ENCODE data around the gene HHIPL1.

Gene HHIPL1

DNA sequence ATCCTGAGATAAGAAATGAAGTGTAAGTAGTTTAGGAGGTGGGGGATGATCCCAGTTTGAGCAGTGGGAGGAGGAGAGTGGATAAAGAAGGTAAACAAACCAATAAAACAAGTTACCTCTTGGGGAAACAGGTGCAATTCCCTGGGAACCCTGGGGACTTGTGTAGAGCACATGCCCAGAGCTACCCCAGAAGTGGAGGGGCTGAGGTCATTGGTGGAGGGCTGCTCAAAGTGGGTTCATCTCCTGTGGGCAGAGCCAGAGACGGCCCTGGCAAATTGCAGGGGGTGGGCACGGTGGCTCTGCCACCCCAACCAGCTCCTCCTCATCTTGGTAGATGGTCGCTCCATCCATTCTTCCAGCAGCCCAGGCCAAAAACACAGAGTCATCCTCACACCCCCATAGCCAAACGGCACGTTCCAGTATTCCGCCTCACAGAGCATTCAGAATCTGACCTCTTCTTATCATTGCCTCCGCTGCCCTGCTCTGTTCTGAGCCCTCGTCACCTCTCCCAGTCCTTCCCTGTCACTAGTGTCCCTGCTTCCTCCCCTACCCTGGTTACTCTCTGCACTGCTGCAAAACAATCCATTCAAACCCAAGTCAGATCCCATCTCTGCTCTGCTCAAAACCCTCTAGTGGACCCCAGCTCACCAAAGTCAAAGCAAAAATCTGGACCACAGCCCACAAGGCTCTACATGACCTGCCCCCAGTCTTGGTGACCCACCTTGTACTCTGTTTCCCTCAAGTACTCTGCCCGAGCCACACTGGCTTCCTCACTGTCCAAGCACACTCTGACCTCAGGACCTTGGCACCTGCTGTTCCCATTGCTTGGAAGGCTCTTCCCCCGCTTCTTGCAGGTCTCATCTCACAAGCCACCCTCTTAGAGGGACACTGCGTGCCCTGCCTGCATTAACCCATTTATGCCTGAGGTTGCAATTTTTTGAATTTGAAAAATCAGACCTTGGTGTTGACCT lies 44.6 kb downstream of the HHIPL1 start:
- no peak for DNase-seq (ENCODE audit: low read depth)

DNA sequence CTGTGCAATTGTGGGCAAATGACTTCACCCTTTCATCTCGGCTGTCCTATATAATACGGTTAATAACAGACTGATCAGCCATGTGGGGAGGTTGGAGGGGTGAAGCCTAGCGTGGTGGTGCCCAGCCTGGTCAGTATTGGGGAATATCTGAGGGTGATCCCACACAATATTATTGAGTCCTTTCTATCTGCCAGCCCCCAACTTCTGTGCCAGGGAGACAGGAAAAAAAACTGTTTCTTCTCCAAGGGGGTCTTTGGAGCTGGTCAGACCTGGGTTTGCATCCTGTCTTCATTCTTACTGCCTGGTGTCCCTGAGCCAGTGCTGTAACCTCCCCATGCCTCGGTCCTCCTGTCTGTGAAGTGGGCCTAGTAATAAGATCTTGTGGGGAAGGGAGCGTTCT lies 45.7 kb downstream of the HHIPL1 start:
- DNase-seq (ENCODE audit: low read depth), result no peak

DNA sequence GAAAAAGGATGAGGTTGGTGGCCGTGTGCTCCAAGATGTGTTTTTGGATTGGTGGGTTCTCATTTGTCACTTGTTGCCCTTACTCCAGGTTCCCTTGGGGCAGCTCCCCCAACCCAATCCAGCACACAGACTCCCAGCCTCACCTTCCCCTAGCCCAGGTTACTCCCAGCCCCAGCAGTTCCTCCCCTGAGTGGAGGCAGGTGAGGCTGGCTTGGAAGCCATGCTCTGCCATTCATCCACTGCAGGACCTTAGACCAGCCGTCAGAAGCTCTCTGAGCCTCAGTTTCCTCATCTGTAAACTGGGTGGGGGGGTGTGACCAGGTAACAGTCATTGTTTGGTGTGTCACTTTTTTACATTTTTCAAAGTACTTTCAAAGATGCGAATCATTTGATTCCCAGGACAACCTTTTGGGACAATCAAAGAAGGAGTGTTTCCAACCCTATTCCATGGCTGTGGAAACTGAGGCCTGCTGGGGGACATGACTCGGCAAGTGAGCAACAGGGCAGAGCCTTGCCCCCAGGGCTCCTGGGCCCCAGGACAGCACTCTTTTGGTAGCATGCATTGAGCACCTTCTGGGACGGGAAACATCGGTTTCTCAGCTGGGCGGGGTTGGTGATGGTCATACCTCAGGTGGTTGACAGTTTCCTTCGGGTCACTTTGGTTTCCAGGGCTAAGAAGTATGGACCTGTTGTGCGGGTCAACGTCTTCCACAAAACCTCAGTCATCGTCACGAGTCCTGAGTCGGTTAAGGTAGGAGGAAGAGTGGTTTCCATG lies 46.4 kb downstream of the HHIPL1 start:
- DNase-seq (ENCODE audit: low read depth), result no peak

DNA sequence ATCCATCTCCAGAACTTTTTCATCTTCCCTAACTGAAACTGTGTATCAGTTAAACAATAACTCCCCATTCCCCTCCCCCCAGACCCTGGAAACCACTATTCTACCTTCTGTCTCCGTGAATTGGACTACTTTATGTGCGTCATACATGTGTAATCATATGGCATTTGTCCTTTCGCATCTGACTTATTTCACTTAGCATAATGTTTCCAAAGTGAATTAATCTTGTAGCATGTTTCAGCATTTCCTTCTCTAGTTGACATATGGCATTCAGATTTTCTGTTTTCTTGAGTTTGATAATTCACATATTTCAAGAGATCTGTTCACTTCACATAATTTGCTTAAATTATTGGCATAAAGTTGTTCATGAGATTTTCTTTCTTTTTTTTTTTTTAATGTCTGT lies 49.0 kb downstream of the HHIPL1 start:
- DNase-seq (ENCODE audit: low read depth), result no peak

DNA sequence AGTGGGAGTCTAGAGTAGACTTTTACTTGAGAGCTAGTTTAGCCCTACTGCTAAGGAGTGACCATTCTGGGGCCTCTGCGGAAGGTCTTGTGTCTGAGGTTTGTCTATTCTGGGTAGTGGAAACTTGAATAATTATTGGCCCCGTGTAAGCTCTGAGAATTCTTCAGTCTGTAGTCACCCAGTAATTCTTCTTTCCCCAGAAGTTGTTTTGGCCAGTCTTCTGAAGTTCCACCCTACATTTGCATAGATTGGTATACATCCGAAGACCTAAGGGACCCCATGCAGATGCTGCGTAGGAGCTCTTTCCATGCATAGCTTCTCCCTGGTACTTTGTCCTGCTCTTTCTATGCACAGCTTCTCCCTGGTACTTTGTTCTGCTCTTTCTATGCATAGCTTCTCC lies 52.0 kb downstream of the HHIPL1 start:
- DNase-seq (ENCODE audit: low read depth), result no peak

DNA sequence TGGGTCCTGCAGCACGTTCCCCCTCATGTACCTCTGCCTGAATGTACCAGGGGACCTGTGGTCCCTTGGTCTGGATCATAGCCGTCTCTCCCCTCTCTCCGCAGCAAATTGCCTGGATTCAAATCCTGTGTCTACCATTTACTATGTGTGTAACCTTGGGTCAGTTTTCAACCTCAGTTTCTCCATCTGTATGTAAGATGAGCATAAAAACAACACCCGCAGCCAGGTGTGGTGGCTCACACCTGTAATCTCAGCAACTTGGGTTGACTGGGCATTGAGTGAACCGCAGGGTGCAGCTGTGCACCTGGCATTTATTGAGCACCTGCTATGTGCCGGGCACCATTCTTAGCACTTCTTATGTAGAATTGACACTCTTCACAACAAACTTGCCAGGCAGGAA lies 53.3 kb downstream of the HHIPL1 start:
- no peak for DNase-seq (ENCODE audit: low read depth)

DNA sequence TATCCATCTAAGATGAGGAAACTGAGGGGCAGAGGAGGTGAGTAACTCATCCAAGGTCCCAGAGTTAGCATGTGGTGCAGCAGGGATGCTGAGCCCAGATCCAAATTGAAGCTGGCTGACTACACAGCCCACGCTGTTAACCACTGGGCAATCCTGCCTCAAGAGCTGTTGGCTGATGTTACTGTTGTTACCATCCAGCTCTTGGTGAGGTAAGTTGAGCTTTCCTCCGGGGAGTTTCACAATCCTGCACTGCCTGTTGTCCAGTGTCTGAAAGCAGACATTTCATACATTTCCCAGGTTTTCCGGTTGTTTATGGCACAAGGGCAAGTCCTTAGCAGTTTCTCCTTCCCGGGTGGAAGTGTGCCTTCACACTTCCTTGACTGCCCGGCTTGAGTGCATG lies 53.7 kb downstream of the HHIPL1 start:
- no peak for DNase-seq (ENCODE audit: low read depth)

DNA sequence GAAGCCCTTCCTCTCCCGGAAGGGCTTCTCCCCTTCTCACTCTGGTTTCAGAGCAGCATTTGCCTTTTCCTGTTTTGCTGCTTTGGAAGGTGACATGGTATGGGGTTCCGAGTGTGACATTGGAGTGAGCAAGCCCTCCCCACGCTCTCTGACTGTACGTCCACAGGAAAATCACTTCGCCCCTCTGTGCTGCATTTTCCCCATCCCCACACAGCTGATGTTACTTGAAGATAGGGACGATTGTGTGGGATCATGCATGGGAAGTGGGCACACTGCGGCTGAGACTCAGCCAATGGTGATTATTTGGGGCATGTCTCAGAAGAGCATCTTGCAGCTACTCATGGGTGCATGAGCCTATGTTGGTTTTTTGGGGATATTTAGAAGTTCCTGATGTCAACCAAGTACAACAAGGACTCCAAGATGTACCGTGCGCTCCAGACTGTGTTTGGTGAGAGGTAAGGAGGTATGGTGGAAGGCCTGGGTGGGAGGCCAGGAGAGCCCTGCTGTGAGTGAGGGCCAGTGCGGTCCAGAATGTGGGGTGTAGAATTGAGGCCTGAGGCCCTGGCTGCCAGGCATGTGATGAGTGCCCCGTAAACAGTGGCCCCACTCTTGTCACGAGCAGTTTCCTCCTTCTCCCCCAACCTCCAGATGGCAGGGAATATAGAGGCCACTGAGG lies 54.3 kb downstream of the HHIPL1 start:
- no peak for DNase-seq (ENCODE audit: low read depth)

DNA sequence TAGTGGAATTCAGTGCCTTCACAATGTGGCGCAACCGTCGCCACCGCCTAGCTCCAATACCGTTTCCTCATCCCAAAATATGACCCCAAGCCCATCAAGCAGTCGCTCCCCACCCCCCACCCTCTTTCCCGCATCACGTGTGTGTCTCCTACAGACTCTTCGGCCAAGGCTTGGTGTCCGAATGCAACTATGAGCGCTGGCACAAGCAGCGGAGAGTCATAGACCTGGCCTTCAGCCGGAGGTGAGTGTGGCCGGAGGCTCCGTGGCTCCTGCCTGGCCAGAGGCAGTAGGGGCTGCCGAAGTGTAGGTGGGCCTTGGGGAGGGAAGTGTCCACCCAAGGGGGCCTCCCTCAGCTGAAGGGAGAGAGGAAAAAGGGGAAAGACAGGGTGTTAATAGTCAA lies 54.9 kb downstream of the HHIPL1 start:
- no peak for DNase-seq (ENCODE audit: low read depth)

DNA sequence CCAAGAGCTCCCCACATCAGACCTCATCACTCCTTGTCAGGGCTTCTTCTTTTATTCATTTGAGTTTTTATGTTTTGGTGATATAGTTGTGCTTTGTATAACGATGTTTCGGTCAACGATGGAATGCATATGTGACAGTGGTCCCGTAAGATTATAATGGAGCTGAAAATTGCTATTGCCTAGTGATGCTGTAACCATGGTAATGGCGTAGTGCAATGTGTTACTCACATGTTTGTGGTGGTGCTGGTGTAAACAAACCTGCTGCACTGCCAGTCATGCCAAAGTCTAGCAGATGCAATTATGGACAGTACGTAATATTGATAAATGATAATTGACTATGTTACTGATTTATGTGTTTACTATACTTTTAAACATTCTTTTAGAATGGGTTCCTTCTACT lies 55.5 kb downstream of the HHIPL1 start:
- DNase-seq (ENCODE audit: low read depth), result no peak

DNA sequence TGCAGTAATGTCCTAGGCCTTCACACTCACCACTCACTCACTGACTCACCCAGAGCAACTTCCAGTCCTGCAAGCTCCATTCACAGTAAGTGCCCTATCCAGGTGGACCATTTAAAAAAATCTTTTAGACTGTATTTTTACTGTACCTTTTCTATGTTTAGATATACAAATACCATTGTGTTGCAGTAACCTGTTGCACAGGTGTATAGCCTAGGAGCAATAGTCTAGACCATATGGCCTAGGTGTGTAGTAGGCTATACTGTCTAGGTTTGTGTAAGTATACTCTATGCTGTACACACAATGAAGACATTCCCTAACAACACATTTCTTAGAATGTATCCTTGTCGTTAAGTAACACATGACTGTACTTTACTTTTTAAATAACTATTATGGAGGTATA lies 56.3 kb downstream of the HHIPL1 start:
- no peak for DNase-seq (ENCODE audit: low read depth)

DNA sequence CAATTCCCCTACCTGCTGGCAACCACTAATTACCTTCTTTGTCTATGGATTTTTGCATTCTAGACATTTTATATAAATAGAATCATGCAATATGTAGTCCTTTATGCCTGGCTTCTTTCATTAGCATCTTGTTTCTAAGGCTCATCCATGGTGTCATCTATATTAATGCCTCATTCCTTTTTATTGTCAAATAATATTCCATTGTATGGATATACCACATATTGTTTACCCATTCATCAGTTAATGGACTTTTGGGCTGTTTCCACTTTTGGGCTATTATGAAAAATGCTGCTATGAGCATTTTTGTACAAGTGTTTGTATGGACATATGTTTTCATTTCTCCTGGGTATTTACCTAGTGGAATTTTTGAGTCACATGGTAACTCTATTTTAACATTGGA lies 57.2 kb downstream of the HHIPL1 start:
- DNase-seq (ENCODE audit: low read depth), result no peak

DNA sequence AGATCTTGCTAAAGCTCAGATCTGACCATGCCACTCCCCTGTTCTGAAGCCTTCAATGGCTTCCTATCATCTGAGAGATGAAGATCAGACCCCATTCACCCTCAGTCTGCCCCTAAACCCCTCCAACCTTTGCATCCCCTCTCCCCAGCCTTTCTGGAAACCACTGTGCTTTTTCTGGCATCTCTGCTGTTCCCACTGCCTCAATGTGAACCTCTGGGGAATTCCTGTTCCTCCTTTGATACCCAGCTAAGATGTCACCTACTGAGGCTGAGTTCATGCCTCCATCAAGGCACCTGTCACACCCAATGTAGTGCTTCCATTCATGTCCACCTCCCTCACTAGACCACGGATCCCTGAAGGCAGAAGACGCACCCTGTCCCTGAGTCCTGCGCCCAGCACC lies 58.5 kb downstream of the HHIPL1 start:
- no peak for DNase-seq (ENCODE audit: low read depth)

DNA sequence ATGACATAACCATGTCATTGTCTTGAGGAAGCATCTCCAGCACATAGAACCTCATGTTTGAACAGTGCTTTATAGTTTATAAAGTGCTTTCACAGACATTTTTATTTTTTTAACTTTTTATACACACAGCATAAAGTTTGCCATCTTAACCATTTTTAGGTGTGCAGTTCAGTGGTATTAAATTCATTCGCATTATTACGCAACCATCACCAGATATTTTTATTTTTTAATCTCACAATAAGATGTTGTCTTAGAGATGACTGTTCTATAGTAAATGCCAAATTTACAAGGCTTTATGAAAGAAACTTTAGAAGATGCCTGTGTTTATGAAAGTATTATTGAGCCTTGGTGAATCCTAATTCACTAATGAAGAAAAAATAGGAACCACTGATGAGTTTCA lies 59.1 kb downstream of the HHIPL1 start:
- DNase-seq (ENCODE audit: low read depth), result no peak

DNA sequence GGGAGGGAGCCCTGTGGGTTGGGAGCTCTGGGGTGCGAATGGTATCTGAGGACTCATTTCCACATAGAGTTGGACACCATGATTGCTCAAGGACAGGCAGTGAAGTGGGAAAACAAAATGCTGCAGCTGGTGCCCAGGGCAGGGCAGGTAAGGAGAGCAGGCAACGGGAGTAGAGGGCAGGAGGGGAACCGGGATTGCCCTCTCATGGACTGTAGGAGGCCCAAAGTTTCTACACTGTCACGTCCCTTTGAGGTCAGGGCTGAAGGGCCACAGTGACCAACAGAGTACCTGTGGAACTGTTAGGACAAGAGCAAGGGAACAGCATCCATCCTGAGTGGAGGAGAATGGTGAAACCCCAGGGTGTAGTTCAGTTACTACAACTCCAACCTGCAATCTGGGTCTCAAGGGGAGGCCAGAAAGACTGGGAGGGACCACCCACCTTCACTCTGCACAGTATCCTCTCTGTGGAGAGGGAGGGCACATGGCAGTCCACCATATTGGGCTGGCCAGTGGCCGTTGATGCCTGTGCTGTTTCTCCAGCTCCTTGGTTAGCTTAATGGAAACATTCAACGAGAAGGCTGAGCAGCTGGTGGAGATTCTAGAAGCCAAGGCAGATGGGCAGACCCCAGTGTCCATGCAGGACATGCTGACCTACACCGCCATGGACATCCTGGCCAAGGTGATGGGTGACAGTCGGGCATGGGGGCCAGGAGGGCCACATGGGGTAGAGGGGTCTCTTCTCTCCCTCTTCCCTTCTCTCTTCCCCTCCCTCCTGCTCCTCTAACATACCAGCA lies 61.4 kb downstream of the HHIPL1 start:
- no peak for DNase-seq (ENCODE audit: low read depth)

DNA sequence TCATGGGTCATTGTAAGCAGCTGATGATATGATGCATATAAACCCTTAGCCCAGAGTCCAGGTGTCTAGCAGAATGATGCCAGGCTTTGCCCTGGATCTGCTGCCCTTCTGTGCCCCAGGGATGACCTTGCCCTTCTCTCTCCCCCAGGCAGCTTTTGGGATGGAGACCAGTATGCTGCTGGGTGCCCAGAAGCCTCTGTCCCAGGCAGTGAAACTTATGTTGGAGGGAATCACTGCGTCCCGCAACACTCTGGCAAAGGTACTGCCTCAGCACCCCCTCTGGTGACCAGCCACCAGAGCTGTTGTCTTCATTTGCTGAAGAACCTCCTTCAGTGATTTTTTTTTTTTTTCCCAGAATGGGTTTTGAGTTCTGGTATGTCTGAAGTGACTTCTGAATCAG lies 62.5 kb downstream of the HHIPL1 start:
- DNase-seq (ENCODE audit: low read depth), result no peak

DNA sequence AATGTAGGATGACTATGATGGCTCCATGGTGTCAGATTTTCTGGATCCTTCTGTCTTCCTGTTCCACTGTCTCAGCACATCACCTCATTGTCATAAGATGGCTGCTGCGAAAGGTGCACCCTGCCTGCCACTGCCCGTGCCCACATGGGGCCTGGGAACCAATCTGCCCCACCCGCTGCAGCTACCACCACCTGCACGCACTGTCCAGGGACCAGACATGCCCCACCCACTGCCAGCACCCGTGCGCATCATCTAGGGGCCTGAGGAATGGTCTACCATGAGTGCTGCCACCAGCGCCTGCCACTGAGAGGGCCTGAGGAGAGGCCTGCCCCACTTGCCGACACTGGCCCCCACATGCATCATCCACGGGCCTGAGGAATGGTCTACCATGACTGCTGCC lies 63.0 kb downstream of the HHIPL1 start:
- no peak for DNase-seq (ENCODE audit: low read depth)

DNA sequence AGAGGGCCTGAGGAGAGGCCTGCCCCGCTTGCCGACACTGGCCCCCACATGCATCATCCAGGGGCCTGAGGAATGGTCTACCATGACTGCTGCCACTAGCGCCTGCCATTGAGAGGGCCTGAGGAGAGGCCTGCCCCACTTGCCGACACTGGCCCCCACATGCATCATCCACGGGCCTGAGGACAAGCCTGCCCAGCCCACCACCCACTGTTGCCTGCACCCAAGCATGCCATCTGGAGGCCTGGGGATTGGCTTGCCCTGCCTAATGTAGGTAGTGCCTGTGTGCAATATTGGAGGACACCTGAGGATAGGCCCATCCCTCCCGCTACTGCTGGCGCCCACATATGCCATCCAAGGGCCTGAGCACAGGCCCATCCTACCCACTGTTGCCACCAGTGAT lies 63.5 kb downstream of the HHIPL1 start:
- DNase-seq (ENCODE audit: low read depth), result no peak

DNA sequence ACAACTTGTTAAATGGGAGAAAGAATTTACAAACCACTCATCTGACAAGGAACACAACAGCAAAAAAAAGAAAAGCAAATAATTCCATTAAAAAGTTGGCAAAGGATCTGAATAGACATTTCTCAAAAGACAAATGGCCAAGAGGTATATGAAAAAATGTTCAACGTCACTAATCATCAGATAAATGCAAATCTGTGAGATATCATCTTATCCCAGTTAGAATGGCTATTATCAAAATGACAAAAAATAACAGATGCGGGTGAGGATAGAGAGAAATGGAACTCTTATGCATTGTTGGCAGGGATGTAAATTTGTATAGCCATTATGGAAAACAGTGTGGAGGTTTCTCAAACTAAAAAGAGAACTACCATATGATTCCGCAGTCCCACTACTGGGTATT lies 69.0 kb downstream of the HHIPL1 start:
- DNase-seq (ENCODE audit: low read depth), result no peak

DNA sequence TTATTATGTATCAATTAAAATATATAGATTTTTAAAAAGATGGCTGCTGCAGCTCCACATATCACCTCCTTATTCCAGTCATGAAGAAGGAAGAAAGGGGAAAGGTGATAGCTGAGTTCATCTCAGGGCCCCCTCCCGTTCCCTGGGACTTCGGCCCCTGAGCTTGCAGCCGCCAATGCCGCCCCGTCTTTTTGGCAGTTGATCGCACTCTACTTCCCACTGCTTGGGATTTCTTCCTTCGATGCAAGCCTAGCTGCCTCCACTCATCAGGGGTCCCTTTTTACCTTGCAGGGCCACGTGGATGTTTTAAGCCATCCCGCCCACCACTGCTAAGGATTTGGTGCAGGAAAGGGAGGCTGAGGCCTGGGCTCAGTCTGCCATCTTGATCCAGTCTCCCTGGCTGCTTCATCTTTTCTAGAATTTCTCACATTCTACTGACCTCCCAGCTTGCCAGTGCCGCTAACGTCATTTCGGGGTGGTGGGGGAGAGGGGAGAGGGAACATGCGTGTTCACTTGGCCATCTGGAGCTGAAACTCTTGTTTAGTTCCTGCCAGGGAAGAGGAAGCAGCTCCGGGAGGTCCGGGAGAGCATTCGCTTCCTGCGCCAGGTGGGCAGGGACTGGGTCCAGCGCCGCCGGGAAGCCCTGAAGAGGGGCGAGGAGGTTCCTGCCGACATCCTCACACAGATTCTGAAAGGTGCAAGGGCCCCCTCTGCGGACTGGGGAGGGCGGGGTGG lies 70.5 kb downstream of the HHIPL1 start:
- no peak for DNase-seq (ENCODE audit: low read depth)
